GM12878 (cell line): Measurements from ENCODE around the gene ATP6V1G2. TPM values are rescaled to one million over a fixed set of nuclear protein-coding genes. Genes with fewer than 3 reads are reported as not detected.
A peak's percentile ranks its signal among the peaks of the same experiment; 100 is the strongest.

ENCODE experiments used
- CREM ChIP-seq: IDR thresholded peaks from 2 replicates; pipeline ENCODE4 v1.6.1; 2014; ENCODE audit warnings: antibody characterized with exemption, low read depth
- EP300 ChIP-seq, 2 experiments: fragments of 150-350 bp in 1 of 2; IDR thresholded peaks; 2 replicates each; pipeline ENCODE4 v1.6.1; 2011 to 2012; ENCODE audit warnings: low read depth in 2 of 2, low read length in 2 of 2, borderline replicate concordance in 1 of 2, improper control_type of control experiment in 1 of 2, inconsistent platforms in 1 of 2; ENCODE audit not compliant: control insufficient read depth in 1 of 2
- MAX ChIP-seq: IDR thresholded peaks from 2 replicates; pipeline ENCODE4 v1.6.1; 2012; ENCODE audit warnings: low read depth, low read length, improper control_type of control experiment
- MYC ChIP-seq: IDR thresholded peaks from 2 replicates; pipeline ENCODE4 v1.6.1; 2011; ENCODE audit warnings: mild to moderate bottlenecking, low read length, moderate library complexity, inconsistent platforms; ENCODE audit not compliant: insufficient read depth, insufficient replicate concordance, insufficient read length, severe bottlenecking
- polyA plus RNA-seq, 11 experiments: library from polyadenylated mRNA; depleted of rRNA in 4 of 11; unstranded in 6 of 11; stranded (reverse) in 5 of 11; fragments of >200 nt; fragmentation: Nextera tagmentation in 4 of 11; fragmentation: Illumina TruSeq in 1 of 11; extraction: Ambion mirVana in 4 of 11; extraction: Trizol in 1 of 11; gene quantifications; 1 replicate in 1 of 11; 2 replicates in 10 of 11; pipeline versions ENCODE4 v1.2.1 to v1.2.3, GENCODE V29; 2011 to 2016; ENCODE audit warnings: inconsistent platforms in 2 of 11, missing spikeins in 2 of 11, low read depth in 1 of 11
- total RNA-seq, 4 experiments: library from RNA; depleted of rRNA in 3 of 4; stranded (reverse); fragments of >200 nt in 3 of 4; fragmentation: Illumina TruSeq in 1 of 4; extraction: Trizol in 1 of 4; gene quantifications; 2 replicates each; pipeline versions ENCODE4 v1.2.1 to v1.2.3, GENCODE V29; 2013 to 2021
- TF ChIP-seq, protein P1 (sequence below): fragments of 450-650 bp; IDR thresholded peaks from 2 replicates; pipeline ENCODE4 v1.6.1; 2016; ENCODE audit warnings: mild to moderate bottlenecking, moderate library complexity, borderline replicate concordance
- TF ChIP-seq, protein P2 (sequence below): IDR thresholded peaks from 2 replicates; pipeline ENCODE4 v1.6.1; 2011; ENCODE audit warnings: mild to moderate bottlenecking, low read depth, low read length, moderate library complexity; ENCODE audit not compliant: insufficient replicate concordance

ATP6V1G2 gene
- total and polyA plus RNA-seq, 10 of the 15 experiments (the other 5 are each of a cell fraction or from before 2014, with no cell fraction given), result 0.45 to 8.9 (median 2.8) TPM

- TF ChIP-seq, protein P1, sequence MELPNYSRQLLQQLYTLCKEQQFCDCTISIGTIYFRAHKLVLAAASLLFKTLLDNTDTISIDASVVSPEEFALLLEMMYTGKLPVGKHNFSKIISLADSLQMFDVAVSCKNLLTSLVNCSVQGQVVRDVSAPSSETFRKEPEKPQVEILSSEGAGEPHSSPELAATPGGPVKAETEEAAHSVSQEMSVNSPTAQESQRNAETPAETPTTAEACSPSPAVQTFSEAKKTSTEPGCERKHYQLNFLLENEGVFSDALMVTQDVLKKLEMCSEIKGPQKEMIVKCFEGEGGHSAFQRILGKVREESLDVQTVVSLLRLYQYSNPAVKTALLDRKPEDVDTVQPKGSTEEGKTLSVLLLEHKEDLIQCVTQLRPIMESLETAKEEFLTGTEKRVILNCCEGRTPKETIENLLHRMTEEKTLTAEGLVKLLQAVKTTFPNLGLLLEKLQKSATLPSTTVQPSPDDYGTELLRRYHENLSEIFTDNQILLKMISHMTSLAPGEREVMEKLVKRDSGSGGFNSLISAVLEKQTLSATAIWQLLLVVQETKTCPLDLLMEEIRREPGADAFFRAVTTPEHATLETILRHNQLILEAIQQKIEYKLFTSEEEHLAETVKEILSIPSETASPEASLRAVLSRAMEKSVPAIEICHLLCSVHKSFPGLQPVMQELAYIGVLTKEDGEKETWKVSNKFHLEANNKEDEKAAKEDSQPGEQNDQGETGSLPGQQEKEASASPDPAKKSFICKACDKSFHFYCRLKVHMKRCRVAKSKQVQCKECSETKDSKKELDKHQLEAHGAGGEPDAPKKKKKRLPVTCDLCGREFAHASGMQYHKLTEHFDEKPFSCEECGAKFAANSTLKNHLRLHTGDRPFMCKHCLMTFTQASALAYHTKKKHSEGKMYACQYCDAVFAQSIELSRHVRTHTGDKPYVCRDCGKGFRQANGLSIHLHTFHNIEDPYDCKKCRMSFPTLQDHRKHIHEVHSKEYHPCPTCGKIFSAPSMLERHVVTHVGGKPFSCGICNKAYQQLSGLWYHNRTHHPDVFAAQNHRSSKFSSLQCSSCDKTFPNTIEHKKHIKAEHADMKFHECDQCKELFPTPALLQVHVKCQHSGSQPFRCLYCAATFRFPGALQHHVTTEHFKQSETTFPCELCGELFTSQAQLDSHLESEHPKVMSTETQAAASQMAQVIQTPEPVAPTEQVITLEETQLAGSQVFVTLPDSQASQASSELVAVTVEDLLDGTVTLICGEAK, result no peak
- TF ChIP-seq MYC (no peak), EP300 (IDR thresholded peaks at IDR 0.05; ENCODE audit: borderline replicate concordance in 1 of 2, control insufficient read depth in 1 of 2, low read depth in 2 of 2, low read length in 2 of 2) (no peak), MAX (no peak), CREM (peak; percentile 58)
- TF ChIP-seq, protein P2, sequence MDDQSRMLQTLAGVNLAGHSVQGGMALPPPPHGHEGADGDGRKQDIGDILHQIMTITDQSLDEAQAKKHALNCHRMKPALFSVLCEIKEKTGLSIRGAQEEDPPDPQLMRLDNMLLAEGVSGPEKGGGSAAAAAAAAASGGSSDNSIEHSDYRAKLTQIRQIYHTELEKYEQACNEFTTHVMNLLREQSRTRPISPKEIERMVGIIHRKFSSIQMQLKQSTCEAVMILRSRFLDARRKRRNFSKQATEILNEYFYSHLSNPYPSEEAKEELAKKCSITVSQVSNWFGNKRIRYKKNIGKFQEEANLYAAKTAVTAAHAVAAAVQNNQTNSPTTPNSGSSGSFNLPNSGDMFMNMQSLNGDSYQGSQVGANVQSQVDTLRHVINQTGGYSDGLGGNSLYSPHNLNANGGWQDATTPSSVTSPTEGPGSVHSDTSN, result no peak
Observed at GRCh38 chr6:31546339-31546957, at the start of gene ATP6V1G2 (continued).
